Left cardiac atrium (tissue), 4 donors: ENCODE data around the gene PARN. TPM values are rescaled to one million over a fixed set of nuclear protein-coding genes. Genes with fewer than 3 reads are reported as not detected.
A peak's percentile ranks its signal among the peaks of the same experiment; 100 is the strongest.
"Not testable (repeated sequence)": the region's sequence is repeated elsewhere in the genome, so short reads cannot be mapped to it uniquely, and the experiment has no call there.

Source experiments
- ATAC-seq, 2 donors: fragments of 200-7000 bp; cut with Tn5 transposase; one replicate each; pipeline ENCODE4 v1.9.1; 2020; ENCODE audit warnings: mild to moderate bottlenecking in 2 of 2, moderate library complexity in 2 of 2
- DNase-seq: peaks from one replicate; pipeline ENCODE4 v3.0.0-alpha.2; 2020
- intact Hi-C, 2 donors: fragments of 100-400 bp; cut with DNase I; formaldehyde crosslinking; loops; one replicate each; pipeline versions ENCODE4 v1.14.1 to v1.15.1; 2022 to 2023
- total RNA-seq, 2 donors: library from RNA; stranded (reverse); fragmentation: NEBNext Ultra II Directional; extraction: Animal tissue kit (Norgen Biotek cat#: 25700); gene quantifications; one replicate each; pipeline ENCODE4 v1.2.1, GENCODE V29; 2021
- donor health status: DM: no; HTN: yes; CAD: no.
- donor health status: DM: no; HTN: yes; CAD: no; lungs with severe emphysema.
- donor health status: DM: yes; HTN: yes; CAD: no.
- donor health status: Dilated cardiomyopathy.

PARN gene
- total RNA-seq, 2 donors from 2014 or later: 17.3 to 18.9 TPM

DNA sequence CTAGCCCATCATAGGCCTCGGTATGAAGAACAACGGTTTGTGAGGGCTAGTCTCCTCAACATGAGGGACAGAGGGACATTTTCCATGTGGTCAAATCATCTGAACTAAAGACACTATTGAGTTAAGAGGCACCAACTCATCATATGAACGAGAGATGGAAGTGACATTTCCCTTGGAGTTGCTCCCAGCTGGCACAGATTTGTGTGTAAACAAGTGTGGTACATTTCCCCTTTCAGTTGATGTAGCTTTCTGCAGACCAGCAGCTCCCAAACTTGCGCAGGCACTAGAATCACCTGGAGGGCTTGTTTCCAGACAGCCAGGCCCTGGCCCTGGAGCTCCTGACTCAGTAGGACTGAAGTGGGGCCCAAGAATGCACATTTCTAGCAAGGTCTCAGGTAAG is 205.5 kb downstream of the PARN start:
- intact Hi-C loops: no loop called here
- DNase-seq: no peak
- ATAC-seq: no peak

- intact Hi-C loops: no loop called here
- ATAC-seq: no peak
These were observed 206.7 kb downstream of the PARN start for GRCh38 chr16:14423344-14423743.

GRCh38 chr16:14420721-14421488 is 209.2 kb downstream of the PARN start:
- DNase-seq: peak; percentile 37
- peak; percentile 58 to 82 for ATAC-seq

More at GRCh38 chr16:14423344-14423743, 206.7 kb downstream of the PARN start:
- no peak for DNase-seq

GRCh38 chr16:14420243-14420642 is 209.8 kb downstream of the PARN start:
- DNase-seq, intact Hi-C loops, ATAC-seq: not testable (repeated sequence)

More at GRCh38 chr16:14420721-14421488, 209.2 kb downstream of the PARN start:
- intact Hi-C loops: no loop called here

DNA sequence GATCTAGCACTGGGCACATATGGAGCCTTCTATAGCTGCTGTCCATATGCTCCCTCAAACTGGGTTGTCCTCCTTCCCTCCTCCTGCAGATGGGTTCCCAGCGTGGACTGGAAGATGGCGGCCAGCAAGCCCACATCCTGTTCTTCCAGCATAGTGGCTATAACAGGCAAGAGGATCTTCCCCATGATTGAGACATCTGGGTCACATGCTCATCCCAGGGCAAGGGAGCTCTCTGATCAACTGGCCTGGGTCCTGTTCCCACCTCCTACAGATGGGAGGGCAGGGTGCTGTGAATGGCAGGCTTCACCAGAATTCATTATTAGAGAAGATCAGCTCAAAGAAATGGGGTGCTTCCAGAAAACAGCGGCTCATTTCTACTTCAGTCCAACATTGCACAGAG is 210.2 kb downstream of the PARN start:
- no peak for ATAC-seq
- intact Hi-C loops: no loop called here
- DNase-seq: no peak

DNA sequence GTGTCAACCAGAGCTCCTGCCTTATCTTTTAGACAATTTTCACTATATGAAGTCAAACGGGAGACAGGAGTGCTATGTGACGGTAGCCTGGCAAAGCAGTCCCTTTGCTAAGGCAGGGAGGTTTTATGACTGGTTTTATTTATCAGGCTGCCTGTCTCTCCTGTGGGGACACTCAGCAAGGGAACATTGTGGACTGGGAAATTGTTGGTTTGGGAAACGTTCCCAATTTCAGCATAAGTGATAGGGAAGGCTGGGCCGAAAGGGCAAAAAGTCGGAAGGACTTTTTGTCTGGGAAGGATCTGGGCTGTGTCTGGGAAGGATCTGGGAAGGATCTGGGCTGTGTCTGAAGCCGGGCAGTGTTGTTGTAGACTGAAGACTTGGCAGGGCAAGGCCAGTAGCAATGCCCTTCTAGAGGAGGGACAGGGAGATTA is 211.2 kb downstream of the PARN start:
- intact Hi-C loops: no loop called here
- peak; percentile 77 to 85 for ATAC-seq
- DNase-seq: peak; percentile 54

- DNase-seq (no peak), ATAC-seq (no peak)
- intact Hi-C loops: no loop called here
These were observed 213.9 kb downstream of the PARN start for GRCh38 chr16:14416184-14416583.

- DNase-seq (no peak), ATAC-seq (no peak)
- intact Hi-C loops: no loop called here
These were observed 214.8 kb downstream of the PARN start for GRCh38 chr16:14415291-14415690.

GRCh38 chr16:14409563-14409962 is 220.5 kb downstream of the PARN start:
- DNase-seq (peak; percentile 50), ATAC-seq (peak in 1 of 2 donors; percentile 88)
- intact Hi-C loops: no loop called here

- DNase-seq: no peak
- ATAC-seq: no peak
- intact Hi-C loops: no loop called here
These were observed 222.2 kb downstream of the PARN start for GRCh38 chr16:14407786-14408399.

DNA sequence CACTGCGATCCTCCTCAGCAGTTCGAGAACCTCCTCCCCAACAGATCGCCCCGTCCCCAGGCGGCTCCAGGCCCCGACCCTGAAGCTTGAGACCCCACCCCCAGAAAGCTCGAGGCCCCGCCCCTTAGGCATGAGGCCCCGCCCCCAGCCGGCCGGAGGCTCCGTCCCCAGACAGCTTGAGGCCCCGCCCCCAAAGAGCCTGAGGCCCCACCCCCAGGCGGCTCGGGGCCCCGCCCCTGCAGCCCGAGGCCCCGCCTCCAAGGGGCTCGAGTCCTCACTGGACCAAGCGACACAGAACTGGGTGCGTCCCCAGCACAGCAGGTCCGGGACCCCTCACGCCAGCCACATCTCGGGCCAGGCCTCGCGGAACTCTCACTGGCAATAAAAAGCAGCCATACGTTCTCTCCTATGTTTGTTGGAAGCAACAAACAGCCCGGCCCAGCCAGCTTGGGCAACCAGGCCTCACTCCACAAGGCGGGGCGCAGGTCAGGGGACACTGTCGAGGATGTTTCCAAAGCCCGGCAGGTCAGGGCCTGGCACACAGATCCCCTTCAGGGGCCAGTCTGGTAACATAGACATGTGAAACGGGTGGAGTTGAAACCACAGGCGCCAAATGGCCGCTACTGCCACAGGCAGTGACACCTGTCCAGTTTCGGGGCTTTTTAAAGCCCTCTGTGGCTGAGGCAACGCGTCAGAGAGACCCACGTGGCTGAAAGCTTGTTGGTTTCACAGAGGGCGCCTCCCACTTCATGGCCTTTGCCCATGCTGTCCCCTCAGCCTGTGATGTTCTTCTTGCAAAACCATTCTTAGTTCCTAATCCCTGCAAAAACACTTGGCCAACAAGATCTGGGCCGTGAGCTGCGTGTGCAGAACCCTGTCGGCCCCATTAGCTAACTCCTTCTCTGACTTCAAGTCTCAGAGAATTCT is 224.2 kb downstream of the PARN start:
- peak; percentile 22 to 70 for ATAC-seq
- no peak for DNase-seq

GRCh38 chr16:14403001-14403389 is 227.1 kb downstream of the PARN start:
- ATAC-seq, intact Hi-C loops, DNase-seq: not testable (repeated sequence)

More for the DNA sequence above, 224.2 kb downstream of the PARN start:
- intact Hi-C loops: no loop called here

DNA sequence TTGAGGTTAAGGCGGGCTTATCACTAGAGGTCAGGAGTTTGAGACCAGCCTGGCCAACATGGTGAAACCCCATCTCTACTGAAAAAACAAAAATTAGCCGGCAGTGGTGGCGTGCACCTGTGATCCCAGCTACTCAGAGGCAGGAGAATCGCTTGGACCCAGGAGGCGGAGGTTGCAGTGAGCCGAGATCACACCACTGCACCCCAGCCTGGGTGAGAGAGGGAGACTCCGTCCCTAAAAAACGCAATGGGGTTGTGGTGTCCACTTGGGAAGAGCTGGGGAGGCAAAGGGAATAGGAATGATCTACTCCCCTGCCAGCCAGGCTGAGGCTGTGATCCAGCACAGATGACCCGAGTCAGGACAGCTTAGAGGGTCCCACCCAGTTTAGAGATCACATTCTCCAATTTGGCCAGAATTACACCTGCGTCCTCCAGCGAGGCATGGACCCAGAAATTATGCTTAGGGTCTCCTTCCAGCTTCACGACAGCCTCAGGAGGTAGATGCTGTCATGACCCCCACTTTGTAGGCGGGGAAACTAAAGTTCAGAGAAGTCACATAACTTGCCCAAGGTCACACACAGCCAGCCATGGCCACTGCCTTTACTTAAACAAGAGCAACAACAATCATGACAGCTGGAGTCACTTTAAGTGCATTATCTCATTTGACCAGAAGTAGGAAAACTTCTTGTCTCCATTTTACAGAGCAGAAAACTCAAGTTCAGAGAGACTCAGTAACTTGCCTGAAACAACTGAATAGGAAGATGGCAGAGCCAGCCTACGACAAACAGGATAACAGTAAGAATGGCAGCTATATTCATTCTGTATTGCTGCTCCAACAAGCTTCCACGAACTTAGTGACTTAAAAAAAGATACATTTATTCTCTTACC is 227.7 kb downstream of the PARN start:
- intact Hi-C loops, ATAC-seq, DNase-seq: not testable (repeated sequence)

DNA sequence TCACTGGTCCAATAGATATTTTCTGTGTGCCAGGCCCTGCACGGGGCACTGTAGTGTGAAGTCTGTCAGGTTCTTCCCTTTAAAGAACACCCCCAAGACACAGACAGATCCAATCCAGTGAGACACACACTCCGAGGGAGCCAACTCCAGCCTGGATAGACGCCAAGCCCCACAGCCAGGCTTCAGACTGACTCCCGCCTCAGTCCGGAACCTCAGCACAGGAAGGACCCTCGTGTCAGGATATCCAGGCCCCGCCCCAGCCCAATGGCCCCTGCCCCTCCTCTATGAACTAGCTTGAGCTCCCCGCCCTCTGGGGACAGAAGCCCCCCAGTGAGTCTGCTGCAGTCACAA is 228.4 kb downstream of the PARN start:
- intact Hi-C loops, ATAC-seq: not testable (repeated sequence)
- DNase-seq: peak; percentile 37

DNA sequence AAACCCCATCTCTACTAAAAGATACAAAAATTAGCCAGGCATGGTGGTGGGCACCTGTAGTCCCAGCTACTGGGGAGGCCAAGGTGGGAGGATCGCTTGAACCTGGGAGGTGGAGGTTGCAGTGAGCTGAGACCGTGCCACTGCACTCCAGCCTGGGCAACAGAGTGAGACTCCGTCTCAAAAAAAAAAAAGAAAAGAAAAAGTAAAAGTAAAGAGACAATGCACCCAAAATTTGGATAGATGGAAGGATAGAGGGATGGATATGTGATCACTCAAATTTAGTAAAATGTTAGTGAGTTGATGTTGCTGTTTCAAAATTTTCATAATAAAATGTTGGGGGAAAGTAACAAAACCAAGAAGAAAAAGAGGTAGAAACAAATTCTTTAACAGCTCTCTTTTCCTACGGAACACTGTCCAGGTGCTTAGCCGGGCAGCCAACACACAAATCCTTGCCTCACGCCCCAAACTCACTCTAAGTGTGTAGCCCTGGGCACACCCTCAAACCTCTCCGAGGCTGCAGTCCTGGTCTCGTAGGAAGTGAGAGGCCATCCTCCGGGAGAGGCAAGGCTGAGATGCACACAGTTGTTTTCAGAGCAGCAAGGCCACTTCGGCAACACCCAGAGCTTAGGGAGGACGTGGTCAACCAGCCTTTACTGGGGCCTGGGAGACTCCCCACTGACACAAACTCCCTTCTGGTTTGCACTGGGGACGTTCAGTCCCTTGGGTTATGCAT is 228.9 kb downstream of the PARN start:
- DNase-seq, ATAC-seq, intact Hi-C loops: not testable (repeated sequence)

GRCh38 chr16:14400285-14400977 is 229.6 kb downstream of the PARN start:
- no peak for DNase-seq
- intact Hi-C loops: no loop called here
- ATAC-seq: no peak
